ENCODE results near the gene UNCX.
"Not testable (repeated sequence)": the region's sequence is repeated elsewhere in the genome, so short reads cannot be mapped to it uniquely, and the experiment has no call there.

UNCX gene

GRCh38 chr7:1259621-1260243 is 27.1 kb downstream of the UNCX start:
- DNase-seq: no peak

- no peak for DNase-seq
Measured at GRCh38 chr7:1260244-1260635, 27.6 kb downstream of the UNCX start.

- not testable (repeated sequence) for DNase-seq
Measured at GRCh38 chr7:1261036-1261435, 28.4 kb downstream of the UNCX start.

GRCh38 chr7:1262441-1262840 is 29.8 kb downstream of the UNCX start:
- DNase-seq: no peak

- DNase-seq: no peak
Measured at GRCh38 chr7:1263391-1263951, 30.8 kb downstream of the UNCX start.

GRCh38 chr7:1264345-1265280 is 31.9 kb downstream of the UNCX start:
- no peak for DNase-seq

- no peak for DNase-seq
Measured at GRCh38 chr7:1267016-1267900, 34.6 kb downstream of the UNCX start.

- DNase-seq: no peak
Measured at GRCh38 chr7:1268076-1268815, 35.6 kb downstream of the UNCX start.

- DNase-seq: no peak
Measured at GRCh38 chr7:1268866-1269265, 36.2 kb downstream of the UNCX start.

GRCh38 chr7:1269336-1269890 is 36.7 kb downstream of the UNCX start:
- DNase-seq: no peak

- DNase-seq: no peak
Measured at GRCh38 chr7:1270181-1270580, 37.5 kb downstream of the UNCX start.

- DNase-seq: no peak
Measured at GRCh38 chr7:1271046-1271445, 38.4 kb downstream of the UNCX start.

GRCh38 chr7:1271656-1272055 is 39.0 kb downstream of the UNCX start:
- DNase-seq: no peak

GRCh38 chr7:1272136-1272535 is 39.5 kb downstream of the UNCX start:
- not testable (repeated sequence) for DNase-seq

GRCh38 chr7:1274121-1274875 is 41.6 kb downstream of the UNCX start:
- DNase-seq: no peak

- DNase-seq: no peak
Measured at GRCh38 chr7:1274876-1275375, 42.3 kb downstream of the UNCX start.

- no peak for DNase-seq
Measured at GRCh38 chr7:1275451-1276381, 43.0 kb downstream of the UNCX start.

GRCh38 chr7:1276626-1277175 is 44.0 kb downstream of the UNCX start:
- no peak for DNase-seq

GRCh38 chr7:1278543-1278942 is 45.9 kb downstream of the UNCX start:
- no peak for DNase-seq
